ENCODE data around the gene HHAT.

DNA sequence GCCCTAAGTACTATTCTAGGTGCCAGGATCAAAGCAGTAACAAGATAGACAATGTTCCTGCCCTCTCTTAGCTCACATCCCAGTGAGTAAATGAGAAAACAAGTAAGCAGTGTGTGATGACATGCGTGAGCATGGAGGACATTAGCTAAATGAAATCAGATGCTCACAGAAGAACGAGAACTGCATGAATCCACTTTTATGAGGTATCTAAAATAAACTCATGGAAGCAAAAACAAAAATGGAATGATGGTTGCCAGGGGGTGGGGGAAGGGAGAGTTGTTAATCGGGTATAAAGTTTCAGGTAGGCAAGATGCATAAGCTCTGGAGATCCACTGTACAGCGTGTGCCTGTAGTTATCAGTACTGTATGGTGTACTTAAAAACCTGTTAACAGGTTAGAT lies 195.1 kb downstream of the HHAT start:
- no peak for TF ChIP-seq POLR2A (IDR thresholded peaks at IDR 0.05)
- no peak for TF ChIP-seq POLR2AphosphoS5 (IDR thresholded peaks at IDR 0.05)
- no peak for TF ChIP-seq CTCF (IDR thresholded peaks at IDR 0.05)
- TF ChIP-seq EP300 (IDR thresholded peaks at IDR 0.05): no peak

All from stomach (tissue), 4 donors.